MG63 (cell line): Measurements from ENCODE around the gene DIAPH2. TPM values are rescaled to one million over a fixed set of nuclear protein-coding genes. Genes with fewer than 3 reads are reported as not detected.

Experiments
- DNase-seq: peaks from one replicate; pipeline ENCODE4 v3.0.0-alpha.2; 2020
- H3K27me3 ChIP-seq: fragments of 250-450 bp; sonication (Bioruptor Pico); 2 replicates; pipeline ENCODE4 v1.5.1; 2020; ENCODE audit warnings: mild to moderate bottlenecking, moderate library complexity
- H3K36me3 ChIP-seq: fragments of 250-450 bp; sonication (Bioruptor Pico); 2 replicates; pipeline ENCODE4 v1.5.1; 2020; ENCODE audit warnings: mild to moderate bottlenecking, moderate library complexity
- H3K4me3 ChIP-seq: fragments of 250-450 bp; sonication (Bioruptor Pico); 2 replicates; pipeline ENCODE4 v1.5.1; 2020; ENCODE audit warnings: mild to moderate bottlenecking, moderate library complexity
- H3K9me3 ChIP-seq: fragments of 250-450 bp; sonication (Bioruptor Pico); 2 replicates; pipeline ENCODE4 v1.5.1; 2020; ENCODE audit warnings: mild to moderate bottlenecking, moderate library complexity
- total RNA-seq: library from RNA; depleted of rRNA; stranded (reverse); fragments of >200 nt; shearing (Covaris generic); gene quantifications from 2 replicates; pipeline ENCODE4 v1.2.3, GENCODE V29; 2014; ENCODE audit warnings: low replicate concordance

Gene DIAPH2
- total RNA-seq, 1 experiment from 2014 or later, result 8.4 TPM

DNA sequence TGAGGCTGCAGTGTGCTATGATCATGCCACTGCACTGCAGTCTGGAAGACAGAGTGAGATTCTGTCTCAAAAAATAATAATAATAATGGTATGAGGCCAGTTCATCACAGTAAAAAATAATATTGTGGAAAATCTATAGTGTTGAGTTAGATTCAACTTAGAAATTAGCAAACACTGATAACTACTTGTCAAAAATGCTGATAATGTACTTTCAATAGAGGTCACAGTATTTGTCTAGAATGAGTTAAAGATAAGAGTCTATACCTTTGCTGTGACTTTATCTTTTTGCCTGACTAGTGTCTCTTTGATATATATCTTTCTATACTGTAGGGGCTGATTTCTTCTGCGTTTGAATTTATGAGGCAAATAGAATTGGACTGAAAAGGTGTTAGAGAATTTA lies 629.7 kb downstream of the DIAPH2 start:
- no peak overlapping the region for H3K4me3 ChIP-seq
- H3K27me3 ChIP-seq, result no peaks in the 10 kb centered on the region
- no peak for DNase-seq
- no peaks in the 10 kb centered on the region for H3K9me3 ChIP-seq
- H3K36me3 ChIP-seq, result no peaks in the 10 kb centered on the region

- Histone ChIP-seq H3K4me3 (no peak overlapping the region), H3K27me3 (no peaks in the 10 kb centered on the region), H3K9me3 (no peaks in the 10 kb centered on the region), H3K36me3 (no peaks in the 10 kb centered on the region)
- DNase-seq, result no peak
These were observed 631.3 kb downstream of the DIAPH2 start for GRCh38 chrX:97315939-97316338.

GRCh38 chrX:97320305-97320704 lies 635.7 kb downstream of the DIAPH2 start:
- H3K36me3 ChIP-seq, result no peaks in the 10 kb centered on the region
- H3K4me3 ChIP-seq, result no peak overlapping the region
- no peaks in the 10 kb centered on the region for H3K27me3 ChIP-seq
- no peak for DNase-seq
- H3K9me3 ChIP-seq, result no peaks in the 10 kb centered on the region

GRCh38 chrX:97322401-97322800 lies 637.8 kb downstream of the DIAPH2 start:
- Histone ChIP-seq H3K36me3 (no peaks in the 10 kb centered on the region), H3K4me3 (no peak overlapping the region), H3K9me3 (no peaks in the 10 kb centered on the region), H3K27me3 (no peaks in the 10 kb centered on the region)
- DNase-seq, result no peak

DNA sequence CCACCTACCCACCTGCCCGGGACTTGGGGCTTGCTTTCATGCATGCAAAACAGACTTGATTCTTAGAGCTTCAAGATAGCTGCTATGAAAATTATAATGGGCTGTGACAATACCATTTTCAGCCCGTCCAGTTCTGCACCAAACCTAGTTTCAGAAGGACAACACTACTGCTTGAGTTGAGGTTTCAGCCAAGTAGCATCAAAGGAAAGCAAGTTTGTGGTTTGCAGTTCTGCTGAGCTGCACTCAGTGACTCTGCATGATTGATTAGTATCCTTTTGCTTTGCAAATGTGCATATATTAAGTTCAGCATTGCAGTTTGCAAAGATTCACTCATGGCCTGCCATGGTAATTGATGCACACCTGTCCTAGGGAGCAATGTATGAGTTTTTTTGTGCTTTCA lies 641.8 kb downstream of the DIAPH2 start:
- DNase-seq, result no peak
- no peaks in the 10 kb centered on the region for H3K36me3 ChIP-seq
- no peaks in the 10 kb centered on the region for H3K27me3 ChIP-seq
- H3K4me3 ChIP-seq, result no peak overlapping the region
- no peaks in the 10 kb centered on the region for H3K9me3 ChIP-seq

GRCh38 chrX:97328853-97329390 lies 644.3 kb downstream of the DIAPH2 start:
- no peaks in the 10 kb centered on the region for H3K9me3 ChIP-seq
- DNase-seq, result no peak
- no peak overlapping the region for H3K4me3 ChIP-seq
- no peaks in the 10 kb centered on the region for H3K36me3 ChIP-seq
- no peaks in the 10 kb centered on the region for H3K27me3 ChIP-seq

DNA sequence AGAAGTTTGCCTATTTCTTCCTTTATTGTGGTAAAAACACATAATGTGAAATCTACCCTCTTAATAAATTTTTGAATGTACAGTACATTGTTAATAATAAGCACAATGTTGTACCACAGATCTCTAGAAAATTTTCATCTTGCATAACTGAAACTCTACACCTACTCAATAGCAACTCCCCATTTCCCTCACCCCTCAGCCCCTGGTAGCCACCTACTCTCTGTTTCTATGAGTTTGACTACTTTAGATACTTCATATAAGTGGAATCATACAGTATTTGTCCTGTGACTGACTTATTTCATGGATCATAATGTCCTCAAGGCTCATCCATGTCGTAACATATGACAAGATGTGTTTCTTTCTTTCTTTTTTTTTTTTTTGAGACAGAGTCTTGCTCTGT lies 645.5 kb downstream of the DIAPH2 start:
- Histone ChIP-seq H3K9me3 (no peaks in the 10 kb centered on the region), H3K4me3 (no peak overlapping the region), H3K27me3 (no peaks in the 10 kb centered on the region), H3K36me3 (no peaks in the 10 kb centered on the region)
- no peak for DNase-seq

DNA sequence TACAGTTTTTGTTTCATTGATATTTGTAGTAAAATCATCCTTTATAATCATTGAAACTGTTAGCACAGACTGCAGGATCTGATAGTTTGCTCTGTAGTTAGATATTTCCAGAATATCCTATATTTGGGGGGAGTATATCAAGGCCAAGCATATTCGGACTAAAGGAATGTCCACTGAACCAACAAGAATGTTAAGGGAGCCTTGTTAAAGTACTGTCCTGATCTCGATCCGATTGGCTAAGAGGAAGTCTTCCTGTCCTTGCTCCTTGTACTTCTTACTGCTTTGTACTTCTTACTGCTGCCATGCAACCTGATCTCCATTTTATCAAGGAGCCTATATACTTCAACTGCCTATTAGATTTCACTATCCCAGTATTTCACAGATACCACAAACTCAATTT lies 648.3 kb downstream of the DIAPH2 start:
- H3K36me3 ChIP-seq, result no peaks in the 10 kb centered on the region
- H3K9me3 ChIP-seq, result no peaks in the 10 kb centered on the region
- H3K4me3 ChIP-seq, result no peak overlapping the region
- no peaks in the 10 kb centered on the region for H3K27me3 ChIP-seq
- no peak for DNase-seq

- no peaks in the 10 kb centered on the region for H3K36me3 ChIP-seq
These were observed 650.2 kb downstream of the DIAPH2 start for GRCh38 chrX:97334850-97335249.

DNA sequence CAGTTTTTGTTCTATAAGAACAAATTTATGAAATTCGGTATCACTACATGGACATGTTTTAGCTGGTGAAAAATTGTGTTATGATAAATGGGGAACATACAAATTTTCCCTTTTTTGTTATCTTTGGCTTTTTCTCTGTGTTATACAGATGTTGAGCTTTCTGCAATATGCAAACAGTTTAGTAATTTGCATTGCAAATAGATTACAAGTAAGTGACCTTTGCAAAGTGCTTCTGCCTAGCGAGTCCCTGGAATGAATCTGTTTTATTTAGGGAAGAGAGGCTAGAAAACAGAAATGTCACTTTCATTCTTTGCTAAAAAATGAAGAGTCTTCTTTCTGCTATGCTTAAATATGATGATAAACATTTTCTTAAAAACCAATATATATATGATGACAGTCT lies 660.1 kb downstream of the DIAPH2 start:
- Histone ChIP-seq H3K36me3 (no peaks in the 10 kb centered on the region), H3K27me3 (no peaks in the 10 kb centered on the region), H3K4me3 (no peak overlapping the region), H3K9me3 (no peaks in the 10 kb centered on the region)
- DNase-seq, result no peak

More at GRCh38 chrX:97334850-97335249, 650.2 kb downstream of the DIAPH2 start:
- no peak overlapping the region for H3K4me3 ChIP-seq
- DNase-seq, result no peak
- no peaks in the 10 kb centered on the region for H3K9me3 ChIP-seq
- H3K27me3 ChIP-seq, result no peaks in the 10 kb centered on the region

DNA sequence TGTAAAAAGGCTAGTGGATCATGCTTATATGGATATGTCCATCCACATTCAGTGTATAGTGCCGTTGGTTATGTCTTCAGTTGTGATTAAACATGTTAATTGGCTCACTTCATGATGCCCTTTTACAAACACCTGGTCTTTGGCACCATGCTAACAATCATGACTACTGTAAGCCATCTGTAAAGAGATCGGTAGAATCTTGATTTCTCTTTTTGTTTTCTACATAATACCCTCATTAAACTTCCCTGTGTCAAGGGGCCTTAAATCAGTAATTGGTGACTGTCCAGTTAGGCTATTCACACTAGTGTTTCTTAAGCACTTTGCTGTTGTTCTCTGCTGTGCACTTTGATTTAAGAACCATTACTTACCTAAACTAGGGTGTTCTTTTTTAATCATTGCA lies 674.3 kb downstream of the DIAPH2 start:
- H3K36me3 ChIP-seq, result no peaks in the 10 kb centered on the region
- DNase-seq, result no peak
- H3K27me3 ChIP-seq, result no peaks in the 10 kb centered on the region
- no peak overlapping the region for H3K4me3 ChIP-seq
- H3K9me3 ChIP-seq, result no peaks in the 10 kb centered on the region

- no peak overlapping the region for H3K4me3 ChIP-seq
- no peaks in the 10 kb centered on the region for H3K9me3 ChIP-seq
- no peaks in the 10 kb centered on the region for H3K27me3 ChIP-seq
- H3K36me3 ChIP-seq, result no peaks in the 10 kb centered on the region
- no peak for DNase-seq
These were observed 679.2 kb downstream of the DIAPH2 start for GRCh38 chrX:97363843-97364242.

DNA sequence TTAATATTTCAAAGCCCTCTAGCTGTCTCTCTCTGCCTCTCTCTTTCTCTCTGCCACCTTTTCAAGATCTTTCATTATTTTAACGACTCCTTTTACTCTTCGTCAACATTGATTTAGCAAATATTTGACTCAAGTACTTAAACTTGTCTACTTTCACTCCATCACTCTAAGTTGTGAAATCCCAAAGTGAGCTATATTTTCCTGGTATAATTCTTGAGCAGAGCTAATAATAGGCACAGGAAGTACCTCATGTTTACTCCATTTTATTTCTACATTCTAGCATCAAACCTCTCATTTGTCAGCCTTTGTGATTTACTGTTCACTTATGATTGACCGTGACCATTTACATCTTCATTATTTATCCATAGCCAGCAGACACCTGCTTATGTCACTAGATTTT lies 681.6 kb downstream of the DIAPH2 start:
- Histone ChIP-seq H3K4me3 (no peak overlapping the region), H3K9me3 (no peaks in the 10 kb centered on the region), H3K36me3 (no peaks in the 10 kb centered on the region), H3K27me3 (no peaks in the 10 kb centered on the region)
- DNase-seq, result no peak

GRCh38 chrX:97367125-97367524 lies 682.5 kb downstream of the DIAPH2 start:
- H3K9me3 ChIP-seq, result no peaks in the 10 kb centered on the region
- H3K36me3 ChIP-seq, result no peaks in the 10 kb centered on the region
- DNase-seq, result no peak
- no peak overlapping the region for H3K4me3 ChIP-seq
- H3K27me3 ChIP-seq, result no peaks in the 10 kb centered on the region

DNA sequence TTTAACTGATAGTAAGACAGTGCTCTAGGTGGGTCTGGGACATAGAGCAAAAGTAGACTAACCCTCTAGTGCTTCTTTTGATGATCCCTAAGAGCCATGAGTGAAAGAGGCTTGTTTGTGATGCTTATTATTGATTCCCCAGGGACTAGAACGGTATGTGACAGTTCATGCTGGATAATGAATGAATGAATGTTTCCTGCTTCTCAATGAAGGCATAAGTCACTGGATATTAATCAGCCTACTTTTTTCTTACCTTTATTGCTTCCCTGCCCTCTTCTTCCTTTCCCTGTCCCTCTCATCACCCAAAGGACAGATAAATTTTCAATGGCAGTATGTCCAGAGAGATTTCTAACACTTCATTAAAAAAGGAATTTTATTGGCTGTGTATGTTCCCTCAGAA lies 685.3 kb downstream of the DIAPH2 start:
- Histone ChIP-seq H3K36me3 (no peaks in the 10 kb centered on the region), H3K4me3 (no peak overlapping the region), H3K9me3 (no peaks in the 10 kb centered on the region), H3K27me3 (no peaks in the 10 kb centered on the region)
- no peak for DNase-seq

DNA sequence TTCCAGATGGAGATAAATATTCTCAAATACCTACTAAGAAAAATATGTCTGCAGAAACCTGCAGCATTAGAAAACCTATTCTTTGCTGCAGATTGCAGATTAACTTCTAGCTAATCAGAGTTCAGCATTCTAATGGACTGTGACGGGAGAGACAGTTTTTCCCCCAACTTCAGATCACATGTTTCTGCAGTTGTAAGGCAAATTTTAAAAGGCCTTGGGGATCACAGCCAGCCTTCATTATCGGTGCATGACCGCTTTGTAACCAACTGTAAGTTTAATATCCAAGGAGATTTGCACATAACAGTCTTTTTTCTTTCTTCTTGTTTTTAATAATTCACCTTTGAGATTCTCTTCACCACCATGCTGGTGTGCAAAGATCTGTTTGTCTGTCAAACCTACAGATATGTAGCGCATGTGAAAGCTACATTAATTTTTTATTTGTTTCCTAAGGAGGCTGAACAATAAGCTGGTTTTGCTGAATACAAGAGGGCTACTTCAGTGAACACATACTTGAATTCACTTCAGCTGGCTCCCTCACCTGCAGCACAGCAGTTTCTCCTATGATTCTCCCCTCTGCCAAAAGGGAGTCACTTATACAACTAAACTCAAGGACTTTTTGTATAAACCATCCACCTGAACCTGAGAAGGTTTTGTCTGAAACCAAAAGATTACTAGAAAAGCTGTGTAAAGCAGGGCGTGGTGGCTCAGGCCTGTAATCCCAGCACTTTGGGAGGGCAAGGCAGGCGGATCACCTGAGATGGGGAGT lies 687.5 kb downstream of the DIAPH2 start:
- no peaks in the 10 kb centered on the region for H3K9me3 ChIP-seq
- no peak overlapping the region for H3K4me3 ChIP-seq
- no peak for DNase-seq
- no peaks in the 10 kb centered on the region for H3K36me3 ChIP-seq
- H3K27me3 ChIP-seq, result no peaks in the 10 kb centered on the region

DNA sequence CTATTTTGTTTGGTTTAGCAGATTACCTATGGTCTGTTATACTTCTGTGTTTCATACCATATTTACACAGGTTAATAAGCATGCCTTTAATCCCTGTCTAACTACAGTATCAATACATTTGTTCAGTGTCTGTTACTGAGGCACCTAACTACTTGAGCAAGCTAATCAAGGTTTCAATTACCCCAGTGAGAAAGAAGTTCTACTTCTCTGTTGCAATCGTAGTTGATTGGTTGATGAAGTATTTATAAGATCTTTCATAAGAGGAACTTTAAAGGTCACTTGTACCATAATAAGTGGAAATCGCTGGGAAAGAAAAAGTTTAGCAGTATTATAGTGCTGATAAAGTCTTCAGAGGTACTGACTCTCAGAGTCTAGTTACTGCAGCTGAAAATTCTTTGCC lies 689.6 kb downstream of the DIAPH2 start:
- Histone ChIP-seq H3K4me3 (no peak overlapping the region), H3K36me3 (no peaks in the 10 kb centered on the region), H3K9me3 (no peaks in the 10 kb centered on the region), H3K27me3 (no peaks in the 10 kb centered on the region)
- no peak for DNase-seq

DNA sequence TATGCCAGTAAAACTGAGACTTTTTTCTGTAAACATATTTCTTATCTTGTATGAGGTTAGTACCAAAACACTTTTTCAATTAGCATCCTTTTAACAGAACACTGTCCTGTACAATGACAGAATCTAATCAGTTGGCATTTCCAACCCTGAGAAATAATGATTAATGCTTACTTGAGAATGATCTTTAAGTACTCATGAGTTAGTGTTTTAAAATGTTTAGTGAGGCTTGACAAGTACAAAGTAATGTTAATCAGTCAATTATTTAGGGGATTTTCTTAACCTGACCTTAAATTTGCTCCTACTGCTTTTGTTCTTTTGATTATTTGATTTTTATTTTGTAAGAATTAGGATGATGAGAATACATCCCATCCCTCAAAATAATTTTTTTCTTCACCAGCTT lies 695.6 kb downstream of the DIAPH2 start:
- Histone ChIP-seq H3K36me3 (no peaks in the 10 kb centered on the region), H3K4me3 (no peak overlapping the region), H3K27me3 (no peaks in the 10 kb centered on the region), H3K9me3 (no peaks in the 10 kb centered on the region)
- DNase-seq, result no peak
